NB4 (cell line): ENCODE results near the gene TMEM86B.
"Not testable (repeated sequence)": the region's sequence is repeated elsewhere in the genome, so short reads cannot be mapped to it uniquely, and the experiment has no call there.

Source experiments
- DNase-seq: peaks from one replicate; pipeline ENCODE4 v3.0.0; 2010; ENCODE audit warnings: low read depth
- H3K4me3 ChIP-seq: one replicate; pipeline ENCODE4 v1.5.1; 2011; ENCODE audit warnings: mild to moderate bottlenecking, low read depth, low read length, moderate library complexity
- CTCF ChIP-seq: IDR thresholded peaks from one replicate; pipeline ENCODE4 v1.5.1; 2012; ENCODE audit warnings: low read depth, low read length
- MYC ChIP-seq: IDR thresholded peaks from 2 replicates; pipeline ENCODE4 v1.6.1; 2011; ENCODE audit warnings: low read depth, low read length
- POLR2A ChIP-seq: IDR thresholded peaks from 2 replicates; pipeline ENCODE4 v1.6.1; 2011; ENCODE audit warnings: mild to moderate bottlenecking; ENCODE audit not compliant: insufficient read length; ENCODE audit errors: extremely low read depth
- TF ChIP-seq, protein P1 (sequence below): IDR thresholded peaks from 2 replicates; pipeline ENCODE4 v1.6.1; 2011; ENCODE audit warnings: low read depth, low read length

The TMEM86B gene

DNA sequence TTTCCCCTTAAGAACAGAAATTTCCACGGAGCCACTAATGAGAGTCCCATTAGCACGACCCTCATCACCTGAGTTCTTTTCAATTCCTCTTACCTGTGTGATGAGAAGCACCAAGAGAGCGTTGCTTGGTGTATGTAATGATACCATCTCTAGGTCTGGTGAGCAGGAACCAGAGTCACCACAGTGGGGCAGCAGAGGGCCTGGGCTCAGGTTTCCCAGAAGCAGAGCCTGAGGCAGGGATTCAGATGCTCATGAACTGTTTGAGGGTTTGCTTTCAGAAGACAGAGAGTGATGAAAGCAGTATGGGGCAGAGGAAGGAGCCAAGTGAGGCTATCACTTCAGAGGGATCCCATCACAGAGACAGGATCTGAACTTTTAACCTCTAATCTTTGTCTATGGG lies 16.1 kb downstream of the TMEM86B start:
- H3K4me3 ChIP-seq: no peak overlapping the region
- DNase-seq: peak; percentile 56
- TF ChIP-seq, protein P1, sequence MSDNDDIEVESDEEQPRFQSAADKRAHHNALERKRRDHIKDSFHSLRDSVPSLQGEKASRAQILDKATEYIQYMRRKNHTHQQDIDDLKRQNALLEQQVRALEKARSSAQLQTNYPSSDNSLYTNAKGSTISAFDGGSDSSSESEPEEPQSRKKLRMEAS: no peak
- TF ChIP-seq CTCF: peak; percentile 48

DNA sequence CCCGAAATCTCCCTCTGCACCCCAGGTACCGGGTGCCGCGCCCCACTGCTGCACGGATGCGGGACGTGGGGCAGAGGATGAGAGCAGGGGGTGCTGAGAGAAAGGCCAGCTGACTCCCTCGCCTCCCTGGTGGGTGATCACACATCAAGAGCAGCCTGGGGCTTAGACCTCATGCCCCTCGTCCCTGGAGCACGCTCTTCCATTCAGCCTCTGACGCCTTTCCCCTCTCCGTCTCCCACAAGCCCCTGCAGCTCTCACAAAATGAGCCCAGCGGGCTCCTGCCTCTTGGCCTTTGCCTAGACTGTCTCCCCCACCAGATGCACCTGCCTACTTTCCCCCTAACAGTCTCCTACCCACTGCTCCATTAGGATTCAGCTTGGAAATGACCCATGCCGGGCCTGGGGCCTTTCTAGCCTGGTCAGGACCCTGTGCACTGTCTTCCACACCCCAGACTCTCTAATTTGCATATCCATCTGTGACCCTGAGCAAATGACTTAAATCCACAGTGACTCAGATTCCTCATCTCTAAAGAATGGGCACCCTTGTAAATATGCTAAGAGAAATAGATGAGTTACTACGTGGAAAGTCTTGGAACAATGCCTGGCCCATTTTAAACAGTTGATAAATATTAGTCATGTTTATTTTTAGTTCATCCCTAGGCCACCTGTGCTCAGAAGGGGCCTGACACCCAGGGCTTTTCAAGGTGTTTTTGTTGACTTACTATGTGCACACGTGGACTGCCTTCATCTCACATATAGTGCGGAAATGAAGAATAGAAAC lies 18.7 kb downstream of the TMEM86B start:
- H3K4me3 ChIP-seq: no peak overlapping the region
- TF ChIP-seq POLR2A: no peak
- TF ChIP-seq, protein P1: no peak
- TF ChIP-seq MYC: no peak
- no peak for TF ChIP-seq CTCF
- DNase-seq: no peak

DNA sequence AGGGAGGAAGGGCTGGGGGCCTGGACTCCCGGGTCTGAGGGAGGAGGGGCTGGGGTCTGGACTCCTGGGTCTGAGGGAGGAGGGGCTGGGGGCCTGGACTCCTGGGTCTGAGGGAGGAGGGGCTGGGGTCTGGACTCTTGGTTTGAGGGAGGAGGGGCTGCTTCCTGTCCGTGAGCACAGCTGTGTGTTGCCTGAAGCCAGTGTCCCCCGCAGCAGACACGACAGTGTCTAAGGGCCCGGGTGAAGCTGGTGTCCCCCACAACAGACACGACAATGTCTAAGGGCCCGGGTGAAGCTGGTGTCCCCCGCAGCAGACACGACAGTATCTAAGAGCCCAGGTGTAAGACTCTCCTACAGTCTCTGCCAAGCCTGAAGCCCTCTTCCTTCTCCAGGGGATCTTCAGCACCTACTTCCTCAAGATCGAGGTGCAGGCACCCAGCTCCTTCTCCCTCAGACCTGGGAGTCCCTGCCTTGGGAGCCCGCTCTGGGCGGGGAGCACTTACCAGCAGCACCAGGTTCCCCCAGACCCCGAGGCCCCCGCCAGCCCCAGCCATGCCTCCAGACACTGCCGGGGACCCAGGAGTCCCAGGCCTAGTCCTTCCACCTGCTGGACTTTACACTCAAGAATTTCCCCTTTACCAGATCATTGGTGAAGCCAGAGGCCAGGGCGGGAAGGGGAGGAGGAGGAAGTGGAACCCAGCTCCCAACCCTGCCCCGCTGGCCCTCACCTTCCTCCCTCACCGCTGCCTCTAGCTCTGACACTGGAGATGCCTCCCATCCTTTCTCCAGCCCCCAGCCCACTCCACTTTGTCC lies 19.5 kb downstream of the TMEM86B start, which contains the start of gene PTPRH:
Gene PTPRH (minus strand): TSS at position 622 of the 813 bp plus-strand sequence. CDS start 68 bp downstream, at position 554.
- DNase-seq: peak; percentile 29
- no peak within 1 kb of the TSS for H3K4me3 ChIP-seq
- no peak for TF ChIP-seq CTCF
- TF ChIP-seq POLR2A: no peak
- TF ChIP-seq, protein P1: no peak
- TF ChIP-seq MYC: no peak

DNA sequence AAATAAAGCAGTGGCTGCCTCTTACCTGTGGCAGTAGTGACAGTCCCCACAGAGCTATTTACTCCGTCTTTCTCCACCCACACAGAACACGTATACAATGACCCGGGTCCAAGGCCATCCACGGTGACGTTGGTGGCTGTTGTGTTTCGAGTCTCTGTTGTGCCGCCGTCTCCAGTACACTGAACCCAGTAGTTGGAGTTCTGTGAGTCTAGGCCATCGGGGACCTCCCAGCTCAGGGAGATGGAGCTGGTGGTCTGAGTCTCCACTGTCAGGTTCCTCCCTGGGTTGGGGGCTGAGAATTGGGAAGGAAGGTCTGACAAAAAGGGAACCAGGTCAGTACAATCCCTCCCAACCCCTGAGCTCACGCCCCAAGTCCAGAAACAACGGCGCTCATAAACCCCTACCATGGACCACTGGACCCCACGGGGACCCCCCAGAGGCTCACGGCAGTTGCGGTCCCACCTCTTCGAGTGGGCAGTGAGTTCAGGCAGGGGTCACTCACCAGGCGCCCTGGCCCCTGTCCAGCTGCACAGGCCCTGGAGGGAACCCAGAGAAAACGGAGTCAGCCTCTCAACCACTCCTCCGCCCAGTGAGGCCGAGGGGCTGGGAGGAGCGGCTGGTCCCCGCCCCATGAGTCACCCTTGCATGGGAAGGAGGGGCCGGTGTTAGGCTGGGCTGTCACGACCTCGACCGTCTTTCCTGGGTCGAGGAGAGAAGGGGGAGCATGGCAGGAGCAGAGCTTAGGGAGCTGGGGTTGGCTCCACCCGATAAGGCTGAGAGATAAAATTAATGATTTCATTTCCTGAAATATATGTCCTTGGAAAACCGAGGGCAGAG lies 21.7 kb downstream of the TMEM86B start:
- no peak overlapping the region for H3K4me3 ChIP-seq
- no peak for TF ChIP-seq POLR2A
- TF ChIP-seq CTCF: no peak
- TF ChIP-seq, protein P1: no peak
- TF ChIP-seq MYC: no peak
- peak; percentile 82 for DNase-seq

DNA sequence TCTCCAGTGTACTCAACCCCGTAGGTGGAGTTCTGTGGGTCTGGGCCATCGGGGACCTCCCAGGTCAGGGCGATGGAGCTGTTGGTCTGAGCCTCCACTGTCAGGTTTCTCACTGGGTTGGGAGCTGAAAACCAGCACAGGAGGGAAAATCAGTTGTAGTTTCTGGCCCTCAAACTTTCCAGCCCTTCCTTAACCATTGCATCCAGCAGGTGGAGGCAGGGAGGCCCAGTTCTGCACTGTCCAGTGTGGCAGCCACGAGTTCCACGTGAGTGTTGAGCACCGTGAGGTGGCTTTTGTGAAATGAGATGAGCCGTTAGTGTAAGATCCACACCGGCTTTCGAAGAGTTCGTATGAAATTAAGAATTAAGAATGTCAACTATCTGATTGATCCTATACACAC lies 26.4 kb downstream of the TMEM86B start:
- not testable (repeated sequence) for DNase-seq, H3K4me3 ChIP-seq

DNA sequence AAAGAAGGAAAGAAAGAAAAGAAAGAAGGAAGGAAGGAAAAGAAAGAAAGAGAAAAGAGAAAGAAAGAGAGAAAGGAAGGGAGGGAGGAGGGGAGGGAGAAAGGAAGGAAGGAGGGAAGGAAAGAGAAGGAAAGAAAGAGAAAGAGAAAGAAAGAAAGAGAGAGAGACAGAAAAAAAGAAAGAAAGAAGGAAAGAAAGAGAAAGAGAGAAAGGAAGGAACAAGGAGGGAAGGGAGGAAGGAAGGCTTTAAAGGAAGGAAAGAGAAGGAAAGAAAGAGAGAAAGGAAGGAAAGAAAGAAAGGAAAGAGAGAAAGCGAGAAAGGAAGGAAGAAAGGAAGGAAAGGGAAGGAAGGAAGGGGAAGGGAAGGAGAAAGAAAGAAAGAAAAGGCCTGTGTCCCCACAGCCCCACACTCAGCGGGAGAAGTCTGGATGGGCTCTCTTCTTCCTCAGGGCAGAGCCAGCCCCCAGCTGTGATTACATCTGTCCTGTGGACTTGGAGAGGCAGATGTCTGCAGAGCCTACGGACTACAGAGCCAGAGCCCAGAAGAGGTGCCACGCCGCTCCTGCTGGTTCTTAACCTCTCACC lies 28.9 kb downstream of the TMEM86B start:
- no peak for TF ChIP-seq MYC
- TF ChIP-seq, protein P1: no peak
- no peak for TF ChIP-seq CTCF
- no peak for TF ChIP-seq POLR2A
- no peak for DNase-seq
- no peak overlapping the region for H3K4me3 ChIP-seq
